Sigmoid colon (tissue), 7 donors: ENCODE results near the gene NCKAP5. TPM values are rescaled to one million over a fixed set of nuclear protein-coding genes. Genes with fewer than 3 reads are reported as not detected.

Experiments
- DNase-seq: peaks from one replicate; pipeline ENCODE4 v3.0.0-alpha.2; 2019
- H3K27ac ChIP-seq, 4 donors: fragments of 200-600 bp; sonication (generic); one replicate each; pipeline ENCODE4 v1.5.1; 2016 to 2019; ENCODE audit warnings: mild to moderate bottlenecking in 1 of 4
- H3K27me3 ChIP-seq, 3 donors: fragments of 200-600 bp; sonication (generic); one replicate each; pipeline ENCODE4 v1.5.1; 2019; ENCODE audit warnings: mild to moderate bottlenecking in 1 of 3
- H3K36me3 ChIP-seq, 4 donors: fragments of 200-600 bp; sonication (generic); one replicate each; pipeline ENCODE4 v1.5.1; 2016 to 2019
- H3K4me1 ChIP-seq, 4 donors: fragments of 200-600 bp; sonication (generic); one replicate each; pipeline ENCODE4 v1.5.1; 2017 to 2019
- H3K4me3 ChIP-seq, 4 donors: fragments of 200-600 bp; sonication (generic); one replicate each; pipeline ENCODE4 v1.5.1; 2017 to 2019; ENCODE audit warnings: mild to moderate bottlenecking in 2 of 4, moderate library complexity in 1 of 4
- H3K9me3 ChIP-seq, 4 donors: fragments of 200-600 bp in 3 of 4; sonication (generic) in 3 of 4; one replicate each; pipeline versions ENCODE4 v1.5.1 to v1.6.1; 2013 to 2019
- EP300 ChIP-seq, 4 donors: sonication (generic); formaldehyde crosslinking; IDR thresholded peaks; one replicate each; pipeline ENCODE4 v1.6.1; 2017; ENCODE audit warnings: antibody characterized with exemption in 4 of 4
- POLR2A ChIP-seq, 2 donors: fragments of 450-650 bp; IDR thresholded peaks; one replicate each; pipeline ENCODE4 v1.6.1; 2016; ENCODE audit warnings: antibody characterized with exemption in 2 of 2, mild to moderate bottlenecking in 2 of 2, moderate library complexity in 2 of 2
- POLR2AphosphoS5 ChIP-seq, 4 donors: sonication (generic); formaldehyde crosslinking; IDR thresholded peaks; one replicate each; pipeline ENCODE4 v1.6.1; 2017; ENCODE audit warnings: antibody characterized with exemption in 4 of 4
- WGBS, 2 donors: extraction: QIAGEN DNeasy Blood & Tissue Kit; methylation state at CpG; one replicate each; pipeline ENCODE4 v1.1.7; 2013; 5-methylcytosine and 5-hydroxymethylcytosine counted together
- intact Hi-C: fragments of 100-400 bp; cut with DNase I; formaldehyde crosslinking; loops from one replicate; pipeline ENCODE4 v1.15.1; 2023
- polyA plus RNA-seq, 3 donors: library from polyadenylated mRNA; stranded (reverse); fragments of 200-250 nt; gene quantifications; one replicate each; pipeline ENCODE4 v1.2.3, GENCODE V29; 2013
- total RNA-seq, 4 donors: library from RNA; depleted of rRNA; stranded (reverse); fragments of >200 nt; gene quantifications; one replicate each; pipeline ENCODE4 v1.1.0, GENCODE V29; 2016
- TF ChIP-seq, protein P1 (sequence below), 4 experiments: fragments of 450-650 bp in 3 of 4; fragments of 200-600 bp in 1 of 4; IDR thresholded peaks; one replicate each; pipeline ENCODE4 v1.5.1; 2016 to 2019; ENCODE audit warnings: antibody characterized with exemption in 4 of 4, mild to moderate bottlenecking in 3 of 4, moderate library complexity in 2 of 4
- donor health status: healthy with polysubstance abuse.
- donor health status: Bipolar disorder and iron deficiency.
- donor health status: healthy.

NCKAP5 gene
- total and polyA plus RNA-seq, 7 donors: under 0.01 to 3.7 (median 0.60) TPM

DNA sequence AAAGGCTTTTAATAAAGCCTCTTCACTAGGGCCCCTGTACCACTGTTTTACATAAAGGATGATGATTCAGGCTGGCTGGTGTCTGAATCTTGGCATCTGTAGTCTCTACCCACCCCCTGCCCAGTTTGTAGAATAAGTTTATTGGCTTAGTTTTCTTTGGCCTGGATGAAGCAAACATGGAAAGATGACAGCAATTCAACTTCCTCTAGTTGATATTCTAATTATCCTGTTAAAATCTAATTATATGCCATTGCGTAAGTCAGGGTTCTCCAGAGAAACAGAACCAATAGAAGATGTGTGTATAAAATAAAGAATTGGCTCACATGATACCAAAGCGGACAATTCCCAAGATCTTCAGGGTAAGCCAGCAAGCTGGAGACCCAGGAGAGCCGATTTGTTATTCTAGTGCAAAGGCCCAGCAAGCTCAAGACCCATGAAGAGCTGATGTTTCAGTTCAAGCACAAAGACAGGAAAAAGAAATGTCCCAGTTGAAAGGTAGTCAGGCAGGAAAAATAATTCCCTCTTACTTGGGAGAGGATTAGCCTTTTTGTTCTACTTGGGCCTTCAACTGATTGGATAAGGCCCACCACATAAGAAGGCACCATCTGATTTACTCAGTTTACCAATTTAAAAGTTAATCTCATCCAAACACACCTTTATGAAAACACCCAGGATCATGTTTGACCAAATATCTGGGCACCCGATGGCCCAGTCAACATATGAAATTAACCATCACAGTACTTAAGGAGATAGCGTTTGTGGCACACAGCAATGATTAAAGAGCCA lies 815.6 kb downstream of the NCKAP5 start:
- no peaks in the 10 kb centered on the region for H3K9me3 ChIP-seq
- intact Hi-C loops: no loop called here
- no peak overlapping the region for H3K27ac ChIP-seq
- no peaks in the 10 kb centered on the region for H3K36me3 ChIP-seq
- DNase-seq: no peak
- H3K27me3 ChIP-seq: no peaks in the 10 kb centered on the region
- WGBS, 2 donors: 93 to 96% methylated on average over 5 of the region's 5 CpGs
- no peaks in the 10 kb centered on the region for H3K4me1 ChIP-seq
- TF ChIP-seq, protein P1, sequence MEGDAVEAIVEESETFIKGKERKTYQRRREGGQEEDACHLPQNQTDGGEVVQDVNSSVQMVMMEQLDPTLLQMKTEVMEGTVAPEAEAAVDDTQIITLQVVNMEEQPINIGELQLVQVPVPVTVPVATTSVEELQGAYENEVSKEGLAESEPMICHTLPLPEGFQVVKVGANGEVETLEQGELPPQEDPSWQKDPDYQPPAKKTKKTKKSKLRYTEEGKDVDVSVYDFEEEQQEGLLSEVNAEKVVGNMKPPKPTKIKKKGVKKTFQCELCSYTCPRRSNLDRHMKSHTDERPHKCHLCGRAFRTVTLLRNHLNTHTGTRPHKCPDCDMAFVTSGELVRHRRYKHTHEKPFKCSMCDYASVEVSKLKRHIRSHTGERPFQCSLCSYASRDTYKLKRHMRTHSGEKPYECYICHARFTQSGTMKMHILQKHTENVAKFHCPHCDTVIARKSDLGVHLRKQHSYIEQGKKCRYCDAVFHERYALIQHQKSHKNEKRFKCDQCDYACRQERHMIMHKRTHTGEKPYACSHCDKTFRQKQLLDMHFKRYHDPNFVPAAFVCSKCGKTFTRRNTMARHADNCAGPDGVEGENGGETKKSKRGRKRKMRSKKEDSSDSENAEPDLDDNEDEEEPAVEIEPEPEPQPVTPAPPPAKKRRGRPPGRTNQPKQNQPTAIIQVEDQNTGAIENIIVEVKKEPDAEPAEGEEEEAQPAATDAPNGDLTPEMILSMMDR (IDR thresholded peaks at IDR 0.05): no peak
- TF ChIP-seq EP300 (IDR thresholded peaks at IDR 0.05): no peak
- no peak for TF ChIP-seq POLR2AphosphoS5 (IDR thresholded peaks at IDR 0.05)
- TF ChIP-seq POLR2A (IDR thresholded peaks at IDR 0.05): no peak
- no peak overlapping the region for H3K4me3 ChIP-seq

DNA sequence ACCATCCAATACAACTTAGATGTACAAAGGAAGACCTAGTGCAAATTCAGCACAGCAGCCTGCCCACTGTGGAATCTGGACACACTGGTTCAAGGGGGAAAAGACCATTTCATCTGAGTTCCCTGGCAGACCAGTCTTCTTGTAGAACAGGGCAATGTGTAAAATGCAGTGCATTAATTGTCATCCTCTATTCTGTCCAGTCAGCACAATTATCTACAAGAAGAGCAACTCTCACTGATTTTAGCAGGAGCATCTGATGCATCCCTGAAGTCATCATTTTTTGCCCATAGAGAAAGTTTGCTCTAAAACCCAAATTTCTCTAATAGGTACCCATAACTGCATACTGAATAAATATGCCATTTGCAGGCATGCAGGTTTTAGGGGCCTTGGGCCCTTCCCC lies 816.4 kb downstream of the NCKAP5 start:
- no peak for DNase-seq
- Histone ChIP-seq H3K4me1 (no peaks in the 10 kb centered on the region), H3K4me3 (no peak overlapping the region), H3K36me3 (no peaks in the 10 kb centered on the region), H3K27me3 (no peaks in the 10 kb centered on the region), H3K27ac (no peak overlapping the region), H3K9me3 (no peaks in the 10 kb centered on the region)
- intact Hi-C loops: no loop called here
- TF ChIP-seq, protein P1 (IDR thresholded peaks at IDR 0.05): no peak
- no peak for TF ChIP-seq POLR2AphosphoS5 (IDR thresholded peaks at IDR 0.05)
- no peak for TF ChIP-seq EP300 (IDR thresholded peaks at IDR 0.05)
- TF ChIP-seq POLR2A (IDR thresholded peaks at IDR 0.05): no peak

DNA sequence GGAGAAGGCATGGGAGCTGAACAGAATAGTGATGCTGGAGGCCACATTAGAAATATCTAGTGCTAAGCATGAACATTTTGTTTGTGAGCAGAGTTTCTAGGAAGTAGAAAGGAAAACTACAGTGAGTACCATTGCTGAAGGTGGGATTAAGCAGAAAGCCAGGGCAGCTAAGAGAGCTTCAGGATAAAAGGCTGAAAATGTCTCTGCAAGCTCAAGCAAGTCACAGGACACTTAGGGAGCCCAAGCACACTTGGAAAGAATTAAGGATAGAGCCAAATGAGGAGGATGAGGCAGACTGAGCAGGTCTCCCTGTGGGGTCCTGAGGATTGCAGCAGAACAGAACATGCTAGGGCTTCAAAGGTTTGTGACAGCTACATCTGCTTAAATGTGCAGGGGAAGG lies 817.7 kb downstream of the NCKAP5 start:
- DNase-seq: no peak
- H3K4me1 ChIP-seq: no peaks in the 10 kb centered on the region

DNA sequence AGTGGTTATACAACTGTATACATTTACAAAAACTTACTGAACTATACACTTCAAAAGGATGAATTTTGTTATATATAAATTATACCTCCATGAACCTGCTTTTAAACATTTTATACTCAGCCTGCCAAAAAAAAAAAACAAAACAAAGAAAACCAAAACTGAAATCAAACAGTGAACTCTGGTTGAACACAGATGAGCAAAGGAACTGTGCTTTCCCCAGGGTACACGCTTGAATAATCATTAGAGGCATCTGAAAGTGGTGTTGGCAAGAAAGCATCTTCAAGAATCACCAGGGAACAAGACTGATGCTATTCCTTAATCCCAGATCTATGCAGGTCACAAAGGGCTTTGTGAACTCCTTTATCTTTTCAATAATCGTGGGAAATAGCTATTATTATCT lies 821.2 kb downstream of the NCKAP5 start:
- Histone ChIP-seq H3K9me3 (peaks cover 0 to 4% (median 0%) of the 10 kb centered on the region in 4 donors), H3K4me3 (no peak overlapping the region), H3K36me3 (no peaks in the 10 kb centered on the region), H3K4me1 (no peaks in the 10 kb centered on the region), H3K27ac (no peak overlapping the region), H3K27me3 (no peaks in the 10 kb centered on the region)
- no peak for DNase-seq
- WGBS, 2 donors: 79 to 81% methylated on average over 2 of the region's 2 CpGs
- intact Hi-C loops: no loop called here
- TF ChIP-seq, protein P1 (IDR thresholded peaks at IDR 0.05): no peak
- TF ChIP-seq EP300 (IDR thresholded peaks at IDR 0.05): no peak
- no peak for TF ChIP-seq POLR2A (IDR thresholded peaks at IDR 0.05)
- TF ChIP-seq POLR2AphosphoS5 (IDR thresholded peaks at IDR 0.05): no peak

More for the DNA sequence above, 817.7 kb downstream of the NCKAP5 start:
- no peaks in the 10 kb centered on the region for H3K27me3 ChIP-seq
- no peaks in the 10 kb centered on the region for H3K36me3 ChIP-seq
- TF ChIP-seq POLR2A (IDR thresholded peaks at IDR 0.05): no peak
- TF ChIP-seq, protein P1 (IDR thresholded peaks at IDR 0.05): no peak
- intact Hi-C loops: no loop called here
- H3K27ac ChIP-seq: no peak overlapping the region
- H3K9me3 ChIP-seq: no peaks in the 10 kb centered on the region
- H3K4me3 ChIP-seq: no peak overlapping the region

DNA sequence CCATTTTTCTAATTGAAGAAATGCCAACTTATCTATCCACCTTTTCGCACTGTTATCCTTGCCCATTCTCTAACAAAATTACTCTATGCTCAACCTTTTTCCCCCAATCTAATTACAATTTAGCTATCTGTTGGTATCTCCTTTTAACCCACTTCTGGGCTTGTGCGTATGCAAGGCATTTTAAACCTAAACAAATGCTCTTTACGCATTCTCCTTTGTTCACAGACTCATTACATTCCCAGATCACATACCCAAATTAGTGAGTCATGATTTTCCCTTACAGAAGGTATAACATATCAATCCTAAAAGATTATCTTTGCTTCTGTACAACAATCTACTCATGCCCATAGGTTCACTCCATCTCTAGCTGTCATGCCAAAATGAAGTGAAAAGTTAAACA lies 826.5 kb downstream of the NCKAP5 start:
- intact Hi-C loops: no loop called here
- Histone ChIP-seq H3K4me1 (no peaks in the 10 kb centered on the region), H3K9me3 (peaks cover 0 to 4% (median 0%) of the 10 kb centered on the region in 4 donors), H3K4me3 (no peak overlapping the region), H3K36me3 (no peaks in the 10 kb centered on the region), H3K27me3 (no peaks in the 10 kb centered on the region), H3K27ac (no peak overlapping the region)
- DNase-seq: no peak
- no peak for TF ChIP-seq POLR2AphosphoS5 (IDR thresholded peaks at IDR 0.05)
- TF ChIP-seq POLR2A (IDR thresholded peaks at IDR 0.05): no peak
- TF ChIP-seq, protein P1 (IDR thresholded peaks at IDR 0.05): no peak
- TF ChIP-seq EP300 (IDR thresholded peaks at IDR 0.05): no peak
- 91 to 95% methylated on average over 3 of the region's 3 CpGs for WGBS, 2 donors
